Neural cell (in vitro differentiated cells): ENCODE measurements around the gene ATP5F1C. TPM values are rescaled to one million over a fixed set of nuclear protein-coding genes. Genes with fewer than 3 reads are reported as not detected.
"Not testable (repeated sequence)": the region's sequence is repeated elsewhere in the genome, so short reads cannot be mapped to it uniquely, and the experiment has no call there.

Experiments
- H2AFZ ChIP-seq: fragments of 200-600, 300-800 bp; sonication (generic), shearing (Covaris generic); 2 replicates; pipeline ENCODE4 v1.6.0; 2014; ENCODE audit warnings: low read depth, mild to moderate bottlenecking, antibody characterized with exemption, low read length, moderate library complexity
- H3F3A ChIP-seq: fragments of 200-600 bp; shearing (Covaris generic); 2 replicates; pipeline ENCODE4 v1.6.1; 2016; ENCODE audit warnings: mild to moderate bottlenecking, moderate library complexity, mixed read lengths, antibody characterized with exemption, low read length; ENCODE audit not compliant: insufficient read depth, poor library complexity, severe bottlenecking
- H3K27ac ChIP-seq: fragments of 200-600, 300-800 bp; sonication (generic), shearing (Covaris generic); 2 replicates; pipeline ENCODE4 v1.5.1; 2014; ENCODE audit warnings: mild to moderate bottlenecking, low read length, moderate library complexity
- H3K27me3 ChIP-seq: fragments of 300-800, 200-600 bp; sonication (generic), shearing (Covaris generic); 2 replicates; pipeline ENCODE4 v1.6.0; 2014; ENCODE audit warnings: mild to moderate bottlenecking, low read depth, low read length, moderate library complexity; ENCODE audit not compliant: insufficient read depth
- H3K36me3 ChIP-seq: fragments of 300-800, 200-600 bp; sonication (generic), shearing (Covaris generic); 2 replicates; pipeline ENCODE4 v1.5.1; 2014; ENCODE audit warnings: mild to moderate bottlenecking, antibody characterized with exemption, low read length, moderate library complexity; ENCODE audit not compliant: insufficient read depth
- H3K4me2 ChIP-seq: fragments of 300-800, 200-600 bp; sonication (generic), shearing (Covaris generic); 2 replicates; pipeline ENCODE4 v1.6.0; 2014; ENCODE audit warnings: mild to moderate bottlenecking, low read length
- H3K4me3 ChIP-seq: fragments of 300-800, 200-600 bp; sonication (generic), shearing (Covaris generic); 2 replicates; pipeline ENCODE4 v1.5.1; 2014; ENCODE audit warnings: mild to moderate bottlenecking, low read length, moderate library complexity
- H3K79me2 ChIP-seq: fragments of 200-600 bp; shearing (Covaris generic); replicated peaks from 2 replicates; pipeline ENCODE4 v1.6.0; 2014; ENCODE audit warnings: mild to moderate bottlenecking, low read length, moderate library complexity; ENCODE audit not compliant: insufficient read depth
- H3K9ac ChIP-seq: fragments of 300-800, 200-600 bp; sonication (generic), shearing (Covaris generic); 2 replicates; pipeline ENCODE4 v1.6.1; 2016; ENCODE audit warnings: mild to moderate bottlenecking, low read length, mixed read lengths
- H3K9me2 ChIP-seq: fragments of 200-600 bp; shearing (Covaris generic); 2 replicates; pipeline ENCODE4 v1.6.1; 2016; ENCODE audit warnings: mild to moderate bottlenecking, low read length, mixed read lengths; ENCODE audit not compliant: insufficient read depth
- H3K9me3 ChIP-seq: fragments of 200-600, 300-800 bp; sonication (generic), shearing (Covaris generic); 2 replicates; pipeline ENCODE4 v1.6.1; 2016; ENCODE audit warnings: mild to moderate bottlenecking, mixed run types, low read length, moderate library complexity, mixed read lengths
- H4K20me1 ChIP-seq: fragments of 200-600 bp; shearing (Covaris generic); 2 replicates; pipeline ENCODE4 v1.6.1; 2016; ENCODE audit warnings: mild to moderate bottlenecking, mixed run types; ENCODE audit not compliant: insufficient read depth
- EP300 ChIP-seq: fragments of 450-650 bp; conservative IDR thresholded peaks from 2 replicates; pipeline ENCODE4 v1.6.1; 2014; ENCODE audit warnings: antibody characterized with exemption, mild to moderate bottlenecking, moderate library complexity; ENCODE audit not compliant: poor library complexity, severe bottlenecking
- EZH2 ChIP-seq: fragments of 200-600, 300-800 bp; shearing (Covaris generic), sonication (generic); IDR thresholded peaks from 2 replicates; pipeline ENCODE4 v1.6.1; 2014; ENCODE audit warnings: antibody characterized with exemption, low read length, borderline replicate concordance, mild to moderate bottlenecking; ENCODE audit not compliant: insufficient read depth, poor library complexity, severe bottlenecking
- MXI1 ChIP-seq: fragments of 450-650 bp; conservative IDR thresholded peaks from 2 replicates; pipeline ENCODE4 v1.6.1; 2014; ENCODE audit warnings: antibody characterized with exemption, mild to moderate bottlenecking; ENCODE audit not compliant: poor library complexity, severe bottlenecking
- POLR2AphosphoS5 ChIP-seq: IDR thresholded peaks from 2 replicates; pipeline ENCODE4 v1.6.1; 2012
- RAD21 ChIP-seq: fragments of 450-650 bp; conservative IDR thresholded peaks from 2 replicates; pipeline ENCODE4 v1.6.1; 2014; ENCODE audit warnings: antibody characterized with exemption, mild to moderate bottlenecking, moderate library complexity
- SMC3 ChIP-seq: fragments of 450-650 bp; conservative IDR thresholded peaks from 2 replicates; pipeline ENCODE4 v1.6.1; 2014; ENCODE audit warnings: antibody characterized with exemption, mild to moderate bottlenecking, moderate library complexity; ENCODE audit not compliant: poor library complexity
- TAF1 ChIP-seq: IDR thresholded peaks from 2 replicates; pipeline ENCODE4 v1.6.1; 2012; ENCODE audit warnings: low read depth
- polyA plus RNA-seq: library from polyadenylated mRNA; depleted of rRNA; stranded (reverse); fragments of >200 nt; gene quantifications from 2 replicates; pipeline ENCODE4 v1.2.3, GENCODE V29; 2014
- TF ChIP-seq, protein P1 (sequence below): fragments of 450-650 bp; IDR thresholded peaks from 2 replicates; pipeline ENCODE4 v1.5.1; 2014; ENCODE audit warnings: antibody characterized with exemption, mild to moderate bottlenecking, moderate library complexity; ENCODE audit not compliant: poor library complexity, severe bottlenecking
- TF ChIP-seq, protein P2 (sequence below): IDR thresholded peaks from 2 replicates; pipeline ENCODE4 v1.6.1; 2012; ENCODE audit warnings: borderline replicate concordance

ATP5F1C gene
- polyA plus RNA-seq, 1 donor from 2014 or later, result 497 TPM

DNA sequence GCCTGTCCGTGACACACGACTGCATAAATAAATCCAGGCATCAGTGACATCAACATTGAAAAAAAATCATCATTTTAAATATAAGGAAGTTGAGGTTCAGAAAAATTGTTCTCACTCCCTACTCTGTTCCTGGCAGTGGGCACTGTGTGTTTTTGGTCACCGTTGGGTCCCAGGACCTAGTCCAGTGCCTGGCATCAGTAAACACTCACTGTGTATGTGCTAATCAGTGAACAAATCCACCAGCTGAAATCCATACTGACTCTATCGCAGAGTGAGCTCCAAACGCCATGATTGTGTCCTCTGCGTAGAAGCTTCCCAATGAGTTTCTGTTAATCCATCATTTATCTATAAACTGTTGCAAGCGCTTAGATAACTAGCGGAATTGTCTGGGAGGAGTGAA, 43.7 kb upstream of the ATP5F1C start:
- H3K36me3 ChIP-seq, result no peaks in the 10 kb centered on the region
- H3K27ac ChIP-seq, result no peak overlapping the region
- no peak overlapping the region for H3K9ac ChIP-seq
- H3K79me2 ChIP-seq, result no peaks in the 10 kb centered on the region
- no peaks in the 10 kb centered on the region for H3F3A ChIP-seq
- H3K9me2 ChIP-seq, result no peaks in the 10 kb centered on the region
- no peaks in the 10 kb centered on the region for H4K20me1 ChIP-seq
- H3K4me2 ChIP-seq, result no peak overlapping the region
- H3K27me3 ChIP-seq, result no peaks in the 10 kb centered on the region
- H2AFZ ChIP-seq, result no peak overlapping the region
- no peak overlapping the region for H3K4me3 ChIP-seq
- no peaks in the 10 kb centered on the region for H3K9me3 ChIP-seq
- no peak for TF ChIP-seq MXI1
- no peak for TF ChIP-seq POLR2AphosphoS5
- TF ChIP-seq, protein P1, sequence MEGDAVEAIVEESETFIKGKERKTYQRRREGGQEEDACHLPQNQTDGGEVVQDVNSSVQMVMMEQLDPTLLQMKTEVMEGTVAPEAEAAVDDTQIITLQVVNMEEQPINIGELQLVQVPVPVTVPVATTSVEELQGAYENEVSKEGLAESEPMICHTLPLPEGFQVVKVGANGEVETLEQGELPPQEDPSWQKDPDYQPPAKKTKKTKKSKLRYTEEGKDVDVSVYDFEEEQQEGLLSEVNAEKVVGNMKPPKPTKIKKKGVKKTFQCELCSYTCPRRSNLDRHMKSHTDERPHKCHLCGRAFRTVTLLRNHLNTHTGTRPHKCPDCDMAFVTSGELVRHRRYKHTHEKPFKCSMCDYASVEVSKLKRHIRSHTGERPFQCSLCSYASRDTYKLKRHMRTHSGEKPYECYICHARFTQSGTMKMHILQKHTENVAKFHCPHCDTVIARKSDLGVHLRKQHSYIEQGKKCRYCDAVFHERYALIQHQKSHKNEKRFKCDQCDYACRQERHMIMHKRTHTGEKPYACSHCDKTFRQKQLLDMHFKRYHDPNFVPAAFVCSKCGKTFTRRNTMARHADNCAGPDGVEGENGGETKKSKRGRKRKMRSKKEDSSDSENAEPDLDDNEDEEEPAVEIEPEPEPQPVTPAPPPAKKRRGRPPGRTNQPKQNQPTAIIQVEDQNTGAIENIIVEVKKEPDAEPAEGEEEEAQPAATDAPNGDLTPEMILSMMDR, result no peak
- no peak for TF ChIP-seq SMC3
- TF ChIP-seq RAD21, result no peak
- TF ChIP-seq, protein P2, sequence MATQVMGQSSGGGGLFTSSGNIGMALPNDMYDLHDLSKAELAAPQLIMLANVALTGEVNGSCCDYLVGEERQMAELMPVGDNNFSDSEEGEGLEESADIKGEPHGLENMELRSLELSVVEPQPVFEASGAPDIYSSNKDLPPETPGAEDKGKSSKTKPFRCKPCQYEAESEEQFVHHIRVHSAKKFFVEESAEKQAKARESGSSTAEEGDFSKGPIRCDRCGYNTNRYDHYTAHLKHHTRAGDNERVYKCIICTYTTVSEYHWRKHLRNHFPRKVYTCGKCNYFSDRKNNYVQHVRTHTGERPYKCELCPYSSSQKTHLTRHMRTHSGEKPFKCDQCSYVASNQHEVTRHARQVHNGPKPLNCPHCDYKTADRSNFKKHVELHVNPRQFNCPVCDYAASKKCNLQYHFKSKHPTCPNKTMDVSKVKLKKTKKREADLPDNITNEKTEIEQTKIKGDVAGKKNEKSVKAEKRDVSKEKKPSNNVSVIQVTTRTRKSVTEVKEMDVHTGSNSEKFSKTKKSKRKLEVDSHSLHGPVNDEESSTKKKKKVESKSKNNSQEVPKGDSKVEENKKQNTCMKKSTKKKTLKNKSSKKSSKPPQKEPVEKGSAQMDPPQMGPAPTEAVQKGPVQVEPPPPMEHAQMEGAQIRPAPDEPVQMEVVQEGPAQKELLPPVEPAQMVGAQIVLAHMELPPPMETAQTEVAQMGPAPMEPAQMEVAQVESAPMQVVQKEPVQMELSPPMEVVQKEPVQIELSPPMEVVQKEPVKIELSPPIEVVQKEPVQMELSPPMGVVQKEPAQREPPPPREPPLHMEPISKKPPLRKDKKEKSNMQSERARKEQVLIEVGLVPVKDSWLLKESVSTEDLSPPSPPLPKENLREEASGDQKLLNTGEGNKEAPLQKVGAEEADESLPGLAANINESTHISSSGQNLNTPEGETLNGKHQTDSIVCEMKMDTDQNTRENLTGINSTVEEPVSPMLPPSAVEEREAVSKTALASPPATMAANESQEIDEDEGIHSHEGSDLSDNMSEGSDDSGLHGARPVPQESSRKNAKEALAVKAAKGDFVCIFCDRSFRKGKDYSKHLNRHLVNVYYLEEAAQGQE, result no peak
- no peak for TF ChIP-seq EZH2
- no peak for TF ChIP-seq TAF1
- no peak for TF ChIP-seq EP300

DNA sequence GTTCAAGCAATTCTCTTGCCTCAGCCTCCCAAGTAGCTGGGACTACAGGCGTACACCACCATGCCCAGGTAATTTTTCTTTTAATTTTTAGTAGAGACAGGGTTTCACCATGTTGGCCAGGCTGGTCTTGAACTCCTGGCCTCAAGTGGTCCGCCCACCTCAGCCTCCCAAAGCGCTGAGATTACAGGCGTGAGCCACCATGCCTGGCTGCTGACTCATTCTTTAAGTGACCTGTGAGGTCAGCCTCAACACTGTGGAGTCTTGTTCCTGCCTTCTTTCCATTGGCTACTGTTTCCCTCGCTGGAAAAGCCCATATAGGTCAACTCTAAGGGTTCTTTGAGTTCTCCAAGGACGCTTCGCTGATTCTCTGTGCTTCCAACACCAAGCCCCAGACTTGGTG, 39.3 kb upstream of the ATP5F1C start:
- H3K4me3 ChIP-seq, H3F3A ChIP-seq, H3K9me3 ChIP-seq, H3K27me3 ChIP-seq, H3K36me3 ChIP-seq, H3K4me2 ChIP-seq, H3K79me2 ChIP-seq, H3K9ac ChIP-seq, H4K20me1 ChIP-seq, H3K27ac ChIP-seq, H2AFZ ChIP-seq, H3K9me2 ChIP-seq: not testable (repeated sequence)

DNA sequence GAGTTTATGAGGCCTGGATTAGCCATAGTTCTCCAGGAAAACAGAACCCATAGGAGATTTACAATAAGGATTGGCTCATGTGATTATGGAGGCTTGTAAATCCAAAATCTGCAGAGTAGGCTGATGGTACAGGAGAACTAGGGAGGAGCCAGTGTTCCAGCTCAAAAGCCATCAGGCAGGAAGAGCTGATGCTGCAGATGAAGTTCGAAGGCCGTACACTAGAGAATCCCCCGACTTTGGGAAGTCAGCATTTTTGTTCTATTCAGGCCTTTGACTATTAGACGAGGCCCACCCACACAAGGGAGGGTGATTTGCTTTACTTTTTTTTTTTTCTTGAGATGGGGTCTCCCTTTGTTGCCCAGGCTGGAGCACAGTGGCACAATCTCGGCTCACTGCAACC, 37.8 kb upstream of the ATP5F1C start:
- Histone ChIP-seq H3K4me3 (no peak overlapping the region), H3K36me3 (peaks cover 3% of the 10 kb centered on the region), H3K79me2 (no peaks in the 10 kb centered on the region), H3K9me2 (no peaks in the 10 kb centered on the region), H3K9ac (no peak overlapping the region), H3F3A (no peaks in the 10 kb centered on the region), H3K27ac (no peak overlapping the region), H2AFZ (no peak overlapping the region), H3K4me2 (no peak overlapping the region), H3K9me3 (no peaks in the 10 kb centered on the region), H3K27me3 (no peaks in the 10 kb centered on the region), H4K20me1 (no peaks in the 10 kb centered on the region)
- TF ChIP-seq, protein P1, result no peak
- TF ChIP-seq EZH2 (no peak), EP300 (no peak), SMC3 (no peak), RAD21 (no peak), MXI1 (no peak), TAF1 (no peak), POLR2AphosphoS5 (no peak)
- TF ChIP-seq, protein P2, result no peak
